OCI-LY1 (cell line): Measurements from ENCODE around the gene SYNE1.

ENCODE experiments used
- H2AFZ ChIP-seq: fragments of 200-600 bp; sonication (generic), shearing (Covaris generic); 2 replicates; pipeline ENCODE4 v1.6.0; 2014; ENCODE audit warnings: antibody characterized with exemption, mild to moderate bottlenecking, low read length
- H3F3A ChIP-seq: fragments of 200-600 bp; sonication (generic), shearing (Covaris generic); 2 replicates; pipeline ENCODE4 v1.6.0; 2014; ENCODE audit warnings: mild to moderate bottlenecking, antibody characterized with exemption, low read length, moderate library complexity; ENCODE audit not compliant: insufficient read depth
- H3K27ac ChIP-seq: fragments of 200-600 bp; sonication (generic); 2 replicates; pipeline ENCODE4 v1.5.1; 2014; ENCODE audit warnings: low read length, mixed run types, mild to moderate bottlenecking, low read depth; ENCODE audit not compliant: poor library complexity, severe bottlenecking
- H3K27me3 ChIP-seq: fragments of 200-600 bp; sonication (generic); 2 replicates; pipeline ENCODE4 v1.6.0; 2014; ENCODE audit warnings: antibody characterized with exemption, mild to moderate bottlenecking, low read length, moderate library complexity; ENCODE audit not compliant: insufficient read depth
- H3K36me3 ChIP-seq: fragments of 200-600 bp; sonication (generic); 2 replicates; pipeline ENCODE4 v1.6.1; 2014; ENCODE audit warnings: mild to moderate bottlenecking, antibody characterized with exemption, low read length, moderate library complexity, mixed read lengths; ENCODE audit not compliant: insufficient read depth
- H3K4me1 ChIP-seq: fragments of 200-600 bp; sonication (generic); 2 replicates; pipeline ENCODE4 v1.5.1; 2014; ENCODE audit warnings: mild to moderate bottlenecking, low read length, moderate library complexity; ENCODE audit not compliant: insufficient read depth, severe bottlenecking
- H3K4me2 ChIP-seq: fragments of 200-600 bp; sonication (generic), shearing (Covaris generic); 2 replicates; pipeline ENCODE4 v1.6.1; 2014; ENCODE audit warnings: low read length
- H3K4me3 ChIP-seq: fragments of 200-600 bp; sonication (generic); 2 replicates; pipeline ENCODE4 v1.5.1; 2014; ENCODE audit warnings: low read length, low read depth, mild to moderate bottlenecking, mixed read lengths; ENCODE audit not compliant: poor library complexity, severe bottlenecking
- H3K79me2 ChIP-seq: fragments of 200-600 bp; shearing (Covaris generic); 2 replicates; pipeline ENCODE4 v1.6.1; 2016; ENCODE audit warnings: mixed run types, low read length, mixed read lengths; ENCODE audit not compliant: insufficient read depth
- H3K9ac ChIP-seq: fragments of 200-600 bp; sonication (generic), shearing (Covaris generic); 2 replicates; pipeline ENCODE4 v1.6.1; 2014; ENCODE audit warnings: mild to moderate bottlenecking, low read length, mixed read lengths
- H3K9me2 ChIP-seq: fragments of 200-600 bp; sonication (generic), shearing (Covaris generic); 2 replicates; pipeline ENCODE4 v1.6.1; 2014; ENCODE audit warnings: low read depth, mild to moderate bottlenecking, low read length, mixed read lengths
- H3K9me3 ChIP-seq: fragments of 200-600 bp; shearing (Covaris generic); 2 replicates; pipeline ENCODE4 v1.6.1; 2014; ENCODE audit warnings: low read length, mixed read lengths
- H4K20me1 ChIP-seq: fragments of 200-600 bp; sonication (generic), shearing (Covaris generic); 2 replicates; pipeline ENCODE4 v1.6.0; 2016; ENCODE audit warnings: mild to moderate bottlenecking, low read length; ENCODE audit not compliant: insufficient read depth
- EZH2 ChIP-seq: fragments of 200-600 bp; sonication (generic), shearing (Covaris generic); IDR thresholded peaks from 2 replicates; pipeline ENCODE4 v1.8.0; 2017; ENCODE audit warnings: borderline replicate concordance, mixed run types, mild to moderate bottlenecking, antibody characterized with exemption, low read length, moderate library complexity, mixed read lengths
- TF ChIP-seq, protein P1 (sequence below): fragments of 200-600 bp; sonication (generic), shearing (Covaris generic); IDR thresholded peaks from 2 replicates; pipeline ENCODE4 v1.5.1; 2017; ENCODE audit warnings: mild to moderate bottlenecking, antibody characterized with exemption, low read length, moderate library complexity, mixed read lengths

The SYNE1 gene

GRCh38 chr6:152343735-152344360, 293.3 kb downstream of the SYNE1 start:
- no peak for TF ChIP-seq EZH2
- TF ChIP-seq, protein P1, sequence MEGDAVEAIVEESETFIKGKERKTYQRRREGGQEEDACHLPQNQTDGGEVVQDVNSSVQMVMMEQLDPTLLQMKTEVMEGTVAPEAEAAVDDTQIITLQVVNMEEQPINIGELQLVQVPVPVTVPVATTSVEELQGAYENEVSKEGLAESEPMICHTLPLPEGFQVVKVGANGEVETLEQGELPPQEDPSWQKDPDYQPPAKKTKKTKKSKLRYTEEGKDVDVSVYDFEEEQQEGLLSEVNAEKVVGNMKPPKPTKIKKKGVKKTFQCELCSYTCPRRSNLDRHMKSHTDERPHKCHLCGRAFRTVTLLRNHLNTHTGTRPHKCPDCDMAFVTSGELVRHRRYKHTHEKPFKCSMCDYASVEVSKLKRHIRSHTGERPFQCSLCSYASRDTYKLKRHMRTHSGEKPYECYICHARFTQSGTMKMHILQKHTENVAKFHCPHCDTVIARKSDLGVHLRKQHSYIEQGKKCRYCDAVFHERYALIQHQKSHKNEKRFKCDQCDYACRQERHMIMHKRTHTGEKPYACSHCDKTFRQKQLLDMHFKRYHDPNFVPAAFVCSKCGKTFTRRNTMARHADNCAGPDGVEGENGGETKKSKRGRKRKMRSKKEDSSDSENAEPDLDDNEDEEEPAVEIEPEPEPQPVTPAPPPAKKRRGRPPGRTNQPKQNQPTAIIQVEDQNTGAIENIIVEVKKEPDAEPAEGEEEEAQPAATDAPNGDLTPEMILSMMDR = no peak

DNA sequence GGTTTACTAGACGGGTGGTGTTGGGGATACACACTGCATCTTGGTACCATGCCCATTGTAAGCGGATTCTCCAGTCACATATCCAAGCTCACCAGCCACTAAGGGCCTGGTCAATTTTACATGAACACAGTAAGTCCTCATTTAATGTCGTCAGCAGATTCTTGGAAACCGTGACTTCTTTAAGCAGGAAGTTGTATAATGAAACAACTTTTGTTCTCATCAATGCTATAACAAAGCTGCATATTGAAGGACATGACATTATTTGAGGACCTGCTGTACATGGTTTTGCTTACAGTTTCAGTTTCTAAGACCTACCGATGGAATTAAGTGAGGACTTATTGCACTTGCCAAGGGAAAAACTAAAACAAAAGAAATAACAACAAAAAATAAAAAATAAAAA, 295.6 kb downstream of the SYNE1 start:
- Histone ChIP-seq H3K9me3 (no peaks in the 10 kb centered on the region), H3K4me2 (no peak overlapping the region), H4K20me1 (no peaks in the 10 kb centered on the region), H3K27ac (no peak overlapping the region), H3K36me3 (no peaks in the 10 kb centered on the region), H3K27me3 (no peaks in the 10 kb centered on the region), H3K9ac (no peak overlapping the region), H3K4me3 (no peak overlapping the region), H3F3A (no peaks in the 10 kb centered on the region), H3K79me2 (no peaks in the 10 kb centered on the region), H2AFZ (no peak overlapping the region), H3K9me2 (no peaks in the 10 kb centered on the region), H3K4me1 (peaks cover 10% of the 10 kb centered on the region)
- TF ChIP-seq EZH2 = no peak
- TF ChIP-seq, protein P1 = no peak

More at GRCh38 chr6:152343735-152344360, 293.3 kb downstream of the SYNE1 start:
- no peaks in the 10 kb centered on the region for H3K9me3 ChIP-seq
- H3F3A ChIP-seq = no peaks in the 10 kb centered on the region
- H3K27ac ChIP-seq = no peak overlapping the region
- no peak overlapping the region for H3K4me2 ChIP-seq
- no peak overlapping the region for H2AFZ ChIP-seq
- no peaks in the 10 kb centered on the region for H3K36me3 ChIP-seq
- H3K79me2 ChIP-seq = no peaks in the 10 kb centered on the region
- no peaks in the 10 kb centered on the region for H3K9me2 ChIP-seq
- H3K27me3 ChIP-seq = no peaks in the 10 kb centered on the region
- H4K20me1 ChIP-seq = no peaks in the 10 kb centered on the region
- no peaks in the 10 kb centered on the region for H3K4me1 ChIP-seq
- H3K4me3 ChIP-seq = no peak overlapping the region
- H3K9ac ChIP-seq = no peak overlapping the region

DNA sequence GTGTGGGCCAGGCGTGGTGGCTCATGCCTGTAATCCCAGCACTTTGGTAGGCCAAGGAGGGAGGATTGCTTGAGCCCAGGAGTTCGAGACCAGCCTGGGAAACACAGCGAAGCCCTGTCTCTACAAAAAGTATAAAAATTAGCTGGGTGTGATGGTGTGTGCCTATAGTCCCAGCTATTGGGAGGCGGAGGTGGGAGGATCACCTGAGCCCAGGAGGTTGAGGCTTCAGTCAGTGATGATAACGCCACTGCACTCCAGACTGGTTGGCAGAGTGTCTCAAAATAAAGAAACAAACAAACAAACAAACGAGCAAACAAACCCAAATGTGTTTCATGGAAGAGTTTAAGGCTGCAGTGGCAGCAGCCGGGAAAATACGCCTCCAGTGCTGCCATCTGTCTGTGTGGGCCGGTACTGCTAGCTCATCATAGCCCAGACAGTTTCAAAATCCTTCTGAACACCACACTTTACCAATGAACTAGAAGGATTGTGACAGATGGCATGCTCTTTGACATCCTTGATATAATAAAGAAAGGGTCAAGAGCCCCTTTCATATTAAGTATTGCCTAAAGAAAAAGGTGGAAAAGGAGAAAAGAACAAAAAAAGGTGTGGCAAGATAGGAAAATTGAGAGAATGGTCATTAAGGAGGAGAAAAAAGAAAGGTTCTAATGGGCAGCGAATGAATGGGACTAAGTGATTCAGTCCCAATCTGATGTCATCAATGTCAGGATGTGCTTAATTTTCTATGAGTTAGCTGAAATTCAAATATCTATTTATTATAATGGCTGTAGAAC, 298.6 kb downstream of the SYNE1 start:
- Histone ChIP-seq H3K27me3 (no peaks in the 10 kb centered on the region), H3K4me3 (no peak overlapping the region), H4K20me1 (no peaks in the 10 kb centered on the region), H3F3A (no peaks in the 10 kb centered on the region), H3K9me2 (no peaks in the 10 kb centered on the region), H2AFZ (peak overlapping the region; percentile 93), H3K27ac (no peak overlapping the region), H3K9ac (no peak overlapping the region), H3K9me3 (no peaks in the 10 kb centered on the region), H3K4me2 (peak overlapping the region; percentile 32; the same call in 1 of the 2 replicates), H3K4me1 (peaks cover 16% of the 10 kb centered on the region), H3K36me3 (no peaks in the 10 kb centered on the region), H3K79me2 (no peaks in the 10 kb centered on the region)
- TF ChIP-seq, protein P1 = peak; percentile 91
- TF ChIP-seq EZH2 = no peak
